T47D (cell line): ENCODE results near the gene PPM1H.

ENCODE experiments used
- DNase-seq, 2 experiments: peaks; one replicate each; pipeline versions ENCODE4 v3.0.0 to v3.0.0-alpha.2; 2011 to 2012; ENCODE audit warnings: low read depth in 1 of 2, low spot score in 1 of 2
- JUND ChIP-seq: IDR thresholded peaks from 2 replicates; pipeline ENCODE4 v1.6.1; 2012; ENCODE audit warnings: low read depth
- in situ Hi-C: cut with HindIII; loops from 2 replicates; pipeline ENCODE4 v1.10.0; 2016; ENCODE audit warnings: low sequenced_read_pairs, low pct_unique_long_range_greater_than_20kb

Gene PPM1H

DNA sequence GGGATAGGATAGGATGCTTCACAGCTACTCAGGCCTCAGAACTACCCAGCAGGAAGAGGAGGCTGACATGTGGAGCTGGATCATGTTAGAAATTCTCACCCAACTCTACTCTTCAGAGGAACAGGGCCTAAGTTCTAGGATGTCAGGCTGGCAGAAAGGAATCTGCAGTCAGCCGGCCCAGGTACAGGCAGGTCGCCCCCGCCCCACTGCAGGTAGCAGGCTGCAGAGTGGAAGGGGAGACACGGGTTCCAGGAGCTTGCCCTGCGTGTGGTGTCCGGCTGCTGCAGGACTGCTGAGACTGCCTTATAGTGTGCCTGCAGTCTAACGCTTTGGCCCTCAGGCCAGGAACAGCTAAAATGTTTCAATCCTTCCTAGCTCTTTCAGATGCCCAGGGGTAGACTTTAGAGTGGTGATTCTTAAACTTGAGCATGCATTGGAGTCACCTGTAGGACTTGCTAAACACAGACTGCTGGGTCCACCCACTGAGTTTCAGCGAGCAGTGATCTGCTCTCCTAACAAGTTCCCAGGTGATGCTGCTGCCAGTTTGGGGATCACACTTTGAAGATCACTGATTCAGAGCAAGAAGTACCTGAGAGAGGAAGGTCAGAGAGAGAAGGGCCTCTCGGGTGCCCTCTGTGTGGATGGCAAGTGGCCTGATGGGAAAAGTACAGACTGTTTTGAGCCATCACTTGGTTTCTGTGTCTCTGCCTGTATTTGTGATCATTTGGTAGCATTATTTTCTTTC lies 153.6 kb downstream of the PPM1H start:
- TF ChIP-seq JUND, result no peak
- no peak for DNase-seq
- in situ Hi-C loops, result no loop called here

DNA sequence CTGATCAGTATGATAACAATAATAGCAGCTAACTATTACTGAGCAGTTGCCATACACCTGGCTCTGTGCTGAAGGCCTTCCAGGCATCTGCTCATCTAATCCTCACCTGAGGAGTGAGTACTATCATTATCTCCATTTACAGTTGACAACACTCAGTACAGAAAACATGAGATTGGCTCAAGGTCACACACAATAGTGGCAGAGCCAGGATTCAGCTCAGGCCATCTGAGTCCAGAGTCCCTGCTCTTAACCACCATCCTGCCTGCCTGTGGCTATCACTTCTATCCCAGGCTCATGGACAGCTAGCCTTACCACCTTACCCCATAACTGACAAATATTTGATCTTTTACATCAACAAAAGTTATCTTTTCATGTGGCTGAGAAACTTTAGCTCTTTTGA lies 155.5 kb downstream of the PPM1H start:
- TF ChIP-seq JUND, result no peak
- DNase-seq, result no peak
- in situ Hi-C loops, result no loop called here

DNA sequence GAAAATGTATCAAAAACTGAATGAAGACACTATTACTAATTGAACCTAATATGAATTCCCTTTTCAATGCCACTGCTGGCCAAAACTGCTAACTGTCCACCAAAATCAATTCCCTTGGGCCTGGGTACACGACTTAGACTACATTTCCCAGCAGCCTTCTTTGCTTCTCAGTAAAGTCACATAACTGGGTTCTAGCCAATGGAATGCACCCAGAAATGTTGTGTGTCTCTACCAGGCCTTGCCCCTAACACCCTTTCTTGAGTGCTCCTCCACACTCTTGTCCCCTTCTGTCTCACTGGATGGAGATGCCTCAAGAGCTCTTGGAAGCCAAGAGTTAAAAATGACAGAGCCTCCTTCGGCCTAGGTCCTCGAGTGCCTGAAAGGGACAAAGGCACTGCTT lies 156.8 kb downstream of the PPM1H start:
- in situ Hi-C loops, result no loop called here
- DNase-seq, result no peak
- no peak for TF ChIP-seq JUND

DNA sequence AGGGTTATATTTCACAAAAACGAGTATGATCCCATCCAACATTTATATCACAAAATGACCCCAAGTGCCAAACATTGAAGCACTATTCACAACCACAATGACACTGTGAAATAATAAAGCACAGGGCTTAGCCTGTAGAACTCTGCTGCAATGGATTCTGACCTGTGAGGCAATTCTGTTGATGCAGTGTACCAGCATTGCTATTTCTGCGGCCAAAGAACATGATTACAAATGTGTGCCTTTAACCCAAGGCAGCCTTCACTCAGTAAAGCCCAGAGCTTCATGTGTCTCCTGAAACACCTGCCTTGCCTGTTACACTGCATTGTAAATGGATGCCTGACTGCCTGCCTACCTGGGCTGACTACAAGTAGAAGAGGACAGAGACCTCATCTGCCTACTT lies 158.0 kb downstream of the PPM1H start:
- DNase-seq, result no peak
- in situ Hi-C loops, result no loop called here

GRCh38 chr12:62776575-62776974 lies 158.4 kb downstream of the PPM1H start:
- no peak for TF ChIP-seq JUND
- in situ Hi-C loops, result no loop called here
- no peak for DNase-seq

More for the DNA sequence above, 158.0 kb downstream of the PPM1H start:
- no peak for TF ChIP-seq JUND

DNA sequence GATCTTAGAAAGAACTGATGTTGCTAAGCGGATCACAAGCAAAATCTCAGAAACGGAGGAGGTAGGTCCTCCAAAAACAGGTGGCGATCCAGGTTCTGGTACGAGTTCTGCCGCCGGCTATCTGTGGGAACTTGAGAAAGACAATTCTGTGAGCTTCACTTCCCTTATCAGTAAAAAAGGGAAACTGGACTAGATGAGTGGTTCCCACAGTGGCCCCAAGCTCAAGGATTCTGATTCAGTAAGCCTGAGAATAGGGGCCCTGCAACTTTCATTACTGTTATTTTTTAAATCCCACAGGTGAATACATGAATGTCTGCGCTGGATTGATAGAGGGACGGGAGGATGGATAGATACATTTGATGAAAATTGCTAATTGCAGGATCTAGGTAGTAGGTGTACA lies 160.2 kb downstream of the PPM1H start:
- DNase-seq, result no peak
- in situ Hi-C loops, result no loop called here
- no peak for TF ChIP-seq JUND

DNA sequence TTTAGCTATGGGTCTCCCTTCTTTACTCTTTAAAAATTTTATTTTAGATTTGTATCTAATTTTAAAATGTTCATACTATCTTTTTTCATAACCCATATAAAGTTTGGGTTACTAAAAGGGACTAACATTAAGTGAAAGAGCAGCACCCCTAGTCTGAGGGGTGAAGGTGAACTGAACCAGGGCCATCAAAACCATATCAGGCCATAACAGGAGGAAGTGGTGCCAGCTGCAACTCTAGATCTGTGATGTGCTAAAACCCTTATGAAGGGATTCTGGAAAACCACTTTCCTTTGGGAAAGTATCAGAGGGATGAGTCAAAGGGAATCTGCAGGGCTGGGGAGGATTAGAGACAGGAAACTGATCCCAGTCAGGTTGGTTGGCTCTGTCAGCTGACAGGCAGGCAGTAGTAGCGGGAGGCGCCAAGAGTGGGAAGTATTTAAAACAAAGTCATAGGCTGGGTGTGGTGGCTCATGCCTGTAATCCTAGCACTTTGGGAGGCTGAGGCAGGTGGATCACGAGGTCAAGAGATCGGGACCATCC lies 162.5 kb downstream of the PPM1H start:
- DNase-seq, result no peak
- in situ Hi-C loops, result no loop called here
- TF ChIP-seq JUND, result no peak

GRCh38 chr12:62771828-62772227 lies 163.1 kb downstream of the PPM1H start:
- in situ Hi-C loops, result no loop called here

DNA sequence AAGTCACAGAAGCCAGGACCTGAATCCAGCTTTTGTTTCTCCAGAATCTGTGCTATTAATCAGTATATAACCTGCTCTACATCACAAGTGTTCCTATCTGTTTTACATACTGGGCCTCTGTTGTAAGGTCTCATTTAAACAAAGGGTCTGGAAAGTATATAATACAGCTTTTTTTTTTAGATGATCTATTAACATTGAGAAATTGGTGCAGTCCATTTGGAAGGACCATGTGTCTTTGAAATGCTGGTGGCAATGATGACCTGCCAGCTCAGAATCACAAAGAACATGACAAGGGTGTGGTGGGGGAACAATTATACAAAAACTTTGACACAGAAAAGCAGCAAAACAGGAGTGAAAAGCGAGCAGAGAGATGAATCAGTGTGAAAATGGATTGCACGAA lies 164.6 kb downstream of the PPM1H start:
- TF ChIP-seq JUND, result no peak
- in situ Hi-C loops, result no loop called here
- no peak for DNase-seq

More at GRCh38 chr12:62771828-62772227, 163.1 kb downstream of the PPM1H start:
- DNase-seq, result no peak
- no peak for TF ChIP-seq JUND

DNA sequence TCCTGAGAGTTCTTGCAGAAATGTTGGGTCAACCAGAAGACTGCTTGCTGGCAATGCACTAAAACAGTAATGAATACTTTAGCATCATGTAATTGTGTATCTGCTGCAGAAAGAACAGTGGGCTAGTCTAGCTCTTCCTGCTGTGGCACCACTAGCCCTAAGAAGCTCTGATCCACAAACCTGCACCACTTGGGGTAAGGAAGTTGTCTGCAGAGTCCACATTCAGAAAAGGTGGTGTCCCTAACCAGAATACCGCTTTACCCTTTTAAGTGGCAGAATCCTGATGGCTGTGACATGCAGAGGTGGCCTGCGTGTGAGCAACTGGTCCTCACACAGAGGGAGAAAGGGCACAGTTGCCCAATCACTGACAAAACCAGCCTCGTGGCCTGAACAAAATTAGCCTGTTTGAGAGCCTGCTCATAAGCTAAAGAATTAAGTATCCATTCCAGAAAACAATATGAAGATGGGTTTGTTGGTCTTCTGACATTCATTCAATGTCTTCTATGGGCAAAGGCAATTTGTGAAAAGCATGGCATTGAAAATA lies 165.8 kb downstream of the PPM1H start:
- in situ Hi-C loops, result no loop called here

GRCh38 chr12:62767946-62768345 lies 167.0 kb downstream of the PPM1H start:
- TF ChIP-seq JUND, result no peak
- in situ Hi-C loops, result no loop called here
- DNase-seq, result no peak

More for the DNA sequence above, 165.8 kb downstream of the PPM1H start:
- TF ChIP-seq JUND, result no peak
- no peak for DNase-seq

- in situ Hi-C loops, result no loop called here
- no peak for TF ChIP-seq JUND
- DNase-seq, result no peak
Measured at GRCh38 chr12:62767496-62767895, 167.5 kb downstream of the PPM1H start.

- DNase-seq, result no peak
- TF ChIP-seq JUND, result no peak
- in situ Hi-C loops, result no loop called here
Measured at GRCh38 chr12:62766496-62766895, 168.5 kb downstream of the PPM1H start.
